ENCODE data around the gene CEP43.
A peak's percentile ranks its signal among the peaks of the same experiment; 100 is the strongest.

The CEP43 gene

DNA sequence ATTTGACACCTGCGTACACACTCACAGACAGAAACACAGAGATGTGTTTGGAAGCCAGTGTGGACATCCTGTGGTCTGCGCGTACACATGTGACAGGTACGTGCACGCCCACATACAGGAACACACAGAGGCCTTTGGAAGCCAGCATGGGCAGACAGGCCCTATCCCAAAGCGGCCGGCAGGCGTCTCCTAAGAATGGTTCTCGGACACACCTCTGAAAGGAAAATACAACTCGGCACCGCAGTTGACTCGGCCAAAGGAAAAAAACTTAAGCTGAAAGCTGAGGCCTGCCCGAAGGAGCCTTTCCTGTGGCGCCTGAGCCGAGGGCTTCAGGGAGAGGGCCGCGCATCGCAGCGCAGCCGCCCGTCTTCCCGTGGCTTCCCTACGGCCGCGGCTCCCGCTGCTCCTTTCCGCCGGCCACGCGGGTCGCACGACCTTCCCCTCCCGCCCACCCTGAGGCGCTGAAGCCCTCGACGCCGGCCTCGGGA is 1.4 kb upstream of the CEP43 start:
- peak; percentile 28 to 64 for DNase-seq
- TF ChIP-seq, protein P1, sequence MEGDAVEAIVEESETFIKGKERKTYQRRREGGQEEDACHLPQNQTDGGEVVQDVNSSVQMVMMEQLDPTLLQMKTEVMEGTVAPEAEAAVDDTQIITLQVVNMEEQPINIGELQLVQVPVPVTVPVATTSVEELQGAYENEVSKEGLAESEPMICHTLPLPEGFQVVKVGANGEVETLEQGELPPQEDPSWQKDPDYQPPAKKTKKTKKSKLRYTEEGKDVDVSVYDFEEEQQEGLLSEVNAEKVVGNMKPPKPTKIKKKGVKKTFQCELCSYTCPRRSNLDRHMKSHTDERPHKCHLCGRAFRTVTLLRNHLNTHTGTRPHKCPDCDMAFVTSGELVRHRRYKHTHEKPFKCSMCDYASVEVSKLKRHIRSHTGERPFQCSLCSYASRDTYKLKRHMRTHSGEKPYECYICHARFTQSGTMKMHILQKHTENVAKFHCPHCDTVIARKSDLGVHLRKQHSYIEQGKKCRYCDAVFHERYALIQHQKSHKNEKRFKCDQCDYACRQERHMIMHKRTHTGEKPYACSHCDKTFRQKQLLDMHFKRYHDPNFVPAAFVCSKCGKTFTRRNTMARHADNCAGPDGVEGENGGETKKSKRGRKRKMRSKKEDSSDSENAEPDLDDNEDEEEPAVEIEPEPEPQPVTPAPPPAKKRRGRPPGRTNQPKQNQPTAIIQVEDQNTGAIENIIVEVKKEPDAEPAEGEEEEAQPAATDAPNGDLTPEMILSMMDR (IDR thresholded peaks at IDR 0.05) = peak in 1 of 2 experiments; percentile 15
- peak overlapping the region; percentile 73 to 80 for H3K4me3 ChIP-seq
- intact Hi-C loops (cut with DNase I; ENCODE audit: low total_unique reads) = loop anchor here (2.0 to 10.0 kb wide), 3 partner anchors 41 to 377 kb away; partner anchors contain the start of gene RNASET2
- H3K4me1 ChIP-seq = peaks cover 0 to 25% (median 12%) of the 10 kb centered on the region in 4 donors
- H3K27ac ChIP-seq = no peak overlapping the region
- no peaks in the 10 kb centered on the region for H3K36me3 ChIP-seq
- H3K9me3 ChIP-seq = no peaks in the 10 kb centered on the region
- no peaks in the 10 kb centered on the region for H3K27me3 ChIP-seq

DNA sequence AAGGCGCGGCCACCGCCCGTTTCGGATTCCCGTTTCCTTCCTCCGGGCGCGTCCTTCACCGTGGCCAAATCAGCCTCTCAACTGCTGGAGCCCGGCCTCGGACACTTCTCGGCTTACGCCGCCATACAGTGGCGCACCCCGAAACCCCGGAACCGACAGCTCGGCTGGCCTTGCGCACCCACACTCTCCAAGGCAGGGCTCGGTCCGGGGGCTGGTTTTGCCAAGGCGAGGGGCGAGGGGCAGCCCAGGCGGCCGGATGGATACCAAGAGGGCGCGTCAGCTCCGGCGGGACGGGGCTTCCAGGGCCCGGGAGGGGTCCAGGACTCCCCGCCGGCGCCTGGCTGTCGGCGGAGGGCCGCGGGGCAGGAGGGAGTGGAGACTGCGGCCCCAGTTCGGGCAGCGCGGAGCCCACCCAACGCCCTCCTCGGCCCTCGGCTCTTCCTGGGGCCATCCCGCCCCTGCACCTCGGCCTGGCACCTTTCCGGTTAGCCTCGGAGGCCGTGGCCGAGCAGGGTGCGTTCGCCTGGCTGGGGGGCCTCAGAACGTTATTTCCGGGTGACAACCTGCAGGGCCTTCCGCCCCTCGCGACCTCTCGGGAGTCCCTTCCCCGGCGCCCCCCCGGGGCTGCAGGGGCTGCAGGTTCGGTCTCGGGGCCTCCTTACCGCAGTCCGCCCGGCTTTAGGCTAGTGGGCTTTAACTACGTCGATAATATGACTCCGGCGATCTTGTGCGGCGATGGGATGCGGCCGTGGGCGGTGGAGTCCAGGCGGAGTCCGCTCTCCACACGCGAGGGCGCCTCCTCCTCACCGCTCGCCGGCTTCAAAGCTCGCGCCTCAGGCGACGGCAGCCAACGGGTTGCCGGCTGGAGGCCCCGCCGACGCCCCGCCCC is 697 bp upstream of the CEP43 start:
- H3K4me1 ChIP-seq = peaks cover 0 to 25% (median 12%) of the 10 kb centered on the region in 4 donors
- no peaks in the 10 kb centered on the region for H3K27me3 ChIP-seq
- peak overlapping the region; percentile 53 to 78 for H3K27ac ChIP-seq
- no peaks in the 10 kb centered on the region for H3K36me3 ChIP-seq
- no peaks in the 10 kb centered on the region for H3K9me3 ChIP-seq
- intact Hi-C loops (cut with DNase I; ENCODE audit: low total_unique reads) = loop anchor here (2.0 to 10.0 kb wide), 3 partner anchors 42 to 378 kb away; partner anchors contain the start of gene RNASET2
- DNase-seq = peak; percentile 22 to 66
- TF ChIP-seq, protein P1 (IDR thresholded peaks at IDR 0.05) = no peak
- peak overlapping the region; percentile 73 to 80 for H3K4me3 ChIP-seq

DNA sequence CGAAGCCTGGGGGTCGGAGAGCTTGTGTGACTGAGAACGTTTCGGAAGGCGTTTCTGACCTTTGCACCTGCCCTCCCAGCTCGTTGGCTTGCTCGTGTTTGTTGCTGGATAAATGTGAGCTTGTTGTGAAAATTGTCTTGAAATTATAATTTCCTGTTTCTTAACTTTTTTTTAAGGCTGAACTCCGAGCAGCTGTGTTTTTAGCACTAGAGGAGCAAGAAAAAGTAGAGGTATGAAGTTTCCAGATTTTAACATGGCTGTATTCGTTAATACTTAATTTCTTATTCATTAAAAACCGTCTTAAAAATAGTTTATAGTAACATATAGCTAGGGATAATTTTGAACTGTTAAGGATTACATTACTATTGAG is 672 bp downstream of the CEP43 start:
- Histone ChIP-seq H3K27ac (peak overlapping the region; percentile 53 to 78), H3K27me3 (no peaks in the 10 kb centered on the region), H3K4me3 (peak overlapping the region; percentile 73 to 80), H3K9me3 (no peaks in the 10 kb centered on the region), H3K36me3 (no peaks in the 10 kb centered on the region), H3K4me1 (peaks cover 0 to 25% (median 12%) of the 10 kb centered on the region in 4 donors)
- DNase-seq = peak in 1 of 2 donors; percentile 27
- TF ChIP-seq, protein P1 (IDR thresholded peaks at IDR 0.05) = no peak
- intact Hi-C loops (cut with DNase I; ENCODE audit: low total_unique reads) = loop anchor here (2.0 to 10.0 kb wide), 3 partner anchors 43 to 379 kb away; partner anchors contain the start of gene RNASET2

DNA sequence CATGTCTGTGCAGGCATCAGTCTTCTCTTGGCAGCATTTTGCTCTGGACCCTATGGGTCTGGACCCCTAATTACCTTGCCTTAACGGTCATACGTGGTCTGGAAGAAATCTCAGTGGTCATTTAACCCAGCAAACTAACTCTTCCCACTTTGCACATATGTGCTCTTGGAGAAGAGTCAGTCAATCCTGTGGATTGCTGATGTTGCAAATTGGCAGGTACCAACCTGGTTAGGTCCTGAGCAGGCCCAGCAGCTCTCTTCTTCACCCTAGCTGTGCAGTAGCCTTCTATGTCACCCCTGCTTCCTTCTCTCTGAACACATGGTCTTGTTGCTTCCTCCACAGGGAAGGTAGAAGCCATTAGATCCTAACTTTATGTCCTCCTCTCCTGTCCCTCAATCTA is 1.6 kb downstream of the CEP43 start:
- Histone ChIP-seq H3K27ac (no peak overlapping the region), H3K4me1 (peaks cover 0 to 30% (median 14%) of the 10 kb centered on the region in 4 donors), H3K27me3 (no peaks in the 10 kb centered on the region), H3K4me3 (no peak overlapping the region), H3K9me3 (no peaks in the 10 kb centered on the region), H3K36me3 (peaks cover 0 to 1% (median 0%) of the 10 kb centered on the region in 3 donors)
- TF ChIP-seq, protein P1 (IDR thresholded peaks at IDR 0.05) = no peak
- intact Hi-C loops (cut with DNase I; ENCODE audit: low total_unique reads) = no loop called here
- no peak for DNase-seq

DNA sequence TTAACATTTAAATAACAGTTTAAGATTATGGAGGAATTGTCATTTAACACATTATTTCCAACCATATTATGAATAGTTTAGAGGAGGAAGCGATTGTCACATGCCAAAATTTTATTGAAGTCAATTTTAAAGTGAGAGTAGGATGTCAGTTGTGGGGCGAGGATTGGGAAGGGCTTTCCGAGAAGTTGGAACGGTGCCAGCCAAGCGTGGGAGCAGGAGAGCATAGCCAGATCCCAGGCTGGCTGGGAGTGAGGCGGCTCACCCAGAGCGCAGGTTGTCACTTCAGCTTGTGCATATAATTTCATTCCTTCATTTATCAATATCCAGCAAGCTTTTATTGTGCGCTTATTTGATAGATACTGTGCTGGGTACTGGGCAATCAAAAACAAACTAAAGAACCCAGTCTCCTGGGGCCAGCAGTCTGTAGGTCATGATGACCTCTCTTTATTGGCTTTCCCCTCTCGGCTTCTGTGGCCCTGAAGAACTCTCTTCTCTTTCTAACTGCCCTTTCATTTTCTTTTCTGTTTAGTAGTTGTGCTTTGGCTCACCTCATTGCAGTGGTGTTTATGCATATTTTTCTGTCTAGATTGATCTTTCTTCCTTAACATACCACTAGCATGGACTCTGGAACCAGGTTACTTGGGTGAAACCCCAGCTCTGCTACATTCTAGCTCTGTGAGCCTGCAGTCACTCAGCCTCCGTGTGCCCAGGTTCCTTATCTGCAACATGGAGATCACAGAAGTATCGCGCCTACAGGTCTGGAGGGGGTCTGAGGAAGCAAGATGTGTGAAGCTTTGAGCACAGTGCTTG is 6.4 kb downstream of the CEP43 start:
- TF ChIP-seq, protein P1 (IDR thresholded peaks at IDR 0.05) = no peak

More for the DNA sequence above, 6.4 kb downstream of the CEP43 start:
- no peaks in the 10 kb centered on the region for H3K27me3 ChIP-seq
- no peak overlapping the region for H3K4me3 ChIP-seq
- H3K4me1 ChIP-seq = peaks cover 0 to 18% (median 5%) of the 10 kb centered on the region in 4 donors
- DNase-seq = peak in 1 of 2 donors; percentile 25
- peaks cover 0 to 23% (median 0%) of the 10 kb centered on the region in 3 donors for H3K36me3 ChIP-seq
- no peak overlapping the region for H3K27ac ChIP-seq
- intact Hi-C loops (cut with DNase I; ENCODE audit: low total_unique reads) = no loop called here
- H3K9me3 ChIP-seq = no peaks in the 10 kb centered on the region

All from tibial artery (tissue), 4 donors.